Measurements from ENCODE around the gene ZNF660.
"Not testable (repeated sequence)": the region's sequence is repeated elsewhere in the genome, so short reads cannot be mapped to it uniquely, and the experiment has no call there.

GRCh38 chr3:44544811-44545210 lies 40.0 kb upstream of the ZNF660 start:
- TF ChIP-seq CTCF (IDR thresholded peaks at IDR 0.05; ENCODE audit: low read depth, low read length, missing input control); YY1 (IDR thresholded peaks at IDR 0.05); JUND (IDR thresholded peaks at IDR 0.05); REST (IDR thresholded peaks at IDR 0.05); GABPA (IDR thresholded peaks at IDR 0.05 in 1 of 2, conservative IDR thresholded peaks at IDR 0.05 in 1 of 2); EGR1 (IDR thresholded peaks at IDR 0.05; ENCODE audit: low read depth in 2 of 2); RXRA (IDR thresholded peaks at IDR 0.05); TAF1 (conservative IDR thresholded peaks at IDR 0.05); SP1 (IDR thresholded peaks at IDR 0.05); RAD21 (IDR thresholded peaks at IDR 0.05); FOXA1 (IDR thresholded peaks at IDR 0.05): not testable (repeated sequence)
